AG10803 (cell line): ENCODE results near the gene SPRR1B.

Experiments used
- DNase-seq: peaks from one replicate; pipeline ENCODE4 v3.0.0; 2010; ENCODE audit warnings: low read depth
- H3K4me3 ChIP-seq: 2 replicates; pipeline ENCODE4 v1.5.1; 2011; ENCODE audit warnings: mild to moderate bottlenecking, low read length, control low read depth
- TF ChIP-seq, protein P1 (sequence below): conservative IDR thresholded peaks from 2 replicates; pipeline ENCODE4 v1.5.1; 2011; ENCODE audit warnings: mild to moderate bottlenecking, low read length, control low read depth, inconsistent platforms

Gene SPRR1B

DNA sequence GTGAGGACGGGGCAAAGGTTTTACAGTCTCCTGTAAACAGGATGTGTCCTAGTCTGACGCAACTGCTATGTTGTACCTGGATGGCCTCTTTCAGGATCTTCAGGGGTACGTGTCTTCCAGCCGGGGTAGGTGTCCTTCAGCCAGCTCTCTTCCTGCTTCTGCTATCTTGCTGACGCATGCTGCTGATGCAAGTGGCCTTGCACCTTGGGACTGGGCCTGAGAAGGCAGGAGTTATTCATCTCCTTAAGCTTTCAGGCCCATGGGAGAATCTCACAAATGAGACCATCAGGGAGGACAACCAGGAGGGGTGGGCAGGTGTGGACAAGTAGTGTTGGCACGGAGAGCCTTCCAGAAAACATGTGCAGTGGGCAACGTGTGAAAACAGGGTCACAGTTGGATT, 7.9 kb upstream of the SPRR1B start:
- no peak overlapping the region for H3K4me3 ChIP-seq
- TF ChIP-seq, protein P1, sequence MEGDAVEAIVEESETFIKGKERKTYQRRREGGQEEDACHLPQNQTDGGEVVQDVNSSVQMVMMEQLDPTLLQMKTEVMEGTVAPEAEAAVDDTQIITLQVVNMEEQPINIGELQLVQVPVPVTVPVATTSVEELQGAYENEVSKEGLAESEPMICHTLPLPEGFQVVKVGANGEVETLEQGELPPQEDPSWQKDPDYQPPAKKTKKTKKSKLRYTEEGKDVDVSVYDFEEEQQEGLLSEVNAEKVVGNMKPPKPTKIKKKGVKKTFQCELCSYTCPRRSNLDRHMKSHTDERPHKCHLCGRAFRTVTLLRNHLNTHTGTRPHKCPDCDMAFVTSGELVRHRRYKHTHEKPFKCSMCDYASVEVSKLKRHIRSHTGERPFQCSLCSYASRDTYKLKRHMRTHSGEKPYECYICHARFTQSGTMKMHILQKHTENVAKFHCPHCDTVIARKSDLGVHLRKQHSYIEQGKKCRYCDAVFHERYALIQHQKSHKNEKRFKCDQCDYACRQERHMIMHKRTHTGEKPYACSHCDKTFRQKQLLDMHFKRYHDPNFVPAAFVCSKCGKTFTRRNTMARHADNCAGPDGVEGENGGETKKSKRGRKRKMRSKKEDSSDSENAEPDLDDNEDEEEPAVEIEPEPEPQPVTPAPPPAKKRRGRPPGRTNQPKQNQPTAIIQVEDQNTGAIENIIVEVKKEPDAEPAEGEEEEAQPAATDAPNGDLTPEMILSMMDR = no peak
- DNase-seq = no peak

- no peak for DNase-seq
- TF ChIP-seq, protein P1 = no peak
- no peak overlapping the region for H3K4me3 ChIP-seq
Measured at GRCh38 chr1:153024413-153024812, 6.6 kb upstream of the SPRR1B start.

DNA sequence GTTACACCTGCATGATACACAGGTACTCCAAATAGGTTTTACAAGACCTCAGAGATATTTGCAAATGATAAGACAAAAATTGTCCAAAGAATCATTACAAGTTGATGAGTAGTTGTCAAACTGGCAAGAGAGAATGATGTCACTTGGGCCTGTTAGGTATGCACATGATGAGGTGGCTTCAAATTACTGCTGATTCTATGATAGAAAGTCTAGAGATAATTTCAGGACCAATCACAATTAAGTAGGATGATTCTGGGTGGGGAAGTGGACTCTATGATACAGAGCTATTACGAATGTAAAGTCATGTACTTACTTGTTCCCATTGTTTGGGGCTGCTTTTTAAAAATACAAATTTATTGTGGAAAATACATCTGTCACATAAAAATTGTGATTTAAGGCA, 5.2 kb upstream of the SPRR1B start:
- H3K4me3 ChIP-seq = no peak overlapping the region
- TF ChIP-seq, protein P1 = no peak
- DNase-seq = no peak

- DNase-seq = no peak
- no peak overlapping the region for H3K4me3 ChIP-seq
- TF ChIP-seq, protein P1 = no peak
Measured at GRCh38 chr1:153028766-153029165, 2.2 kb upstream of the SPRR1B start.

DNA sequence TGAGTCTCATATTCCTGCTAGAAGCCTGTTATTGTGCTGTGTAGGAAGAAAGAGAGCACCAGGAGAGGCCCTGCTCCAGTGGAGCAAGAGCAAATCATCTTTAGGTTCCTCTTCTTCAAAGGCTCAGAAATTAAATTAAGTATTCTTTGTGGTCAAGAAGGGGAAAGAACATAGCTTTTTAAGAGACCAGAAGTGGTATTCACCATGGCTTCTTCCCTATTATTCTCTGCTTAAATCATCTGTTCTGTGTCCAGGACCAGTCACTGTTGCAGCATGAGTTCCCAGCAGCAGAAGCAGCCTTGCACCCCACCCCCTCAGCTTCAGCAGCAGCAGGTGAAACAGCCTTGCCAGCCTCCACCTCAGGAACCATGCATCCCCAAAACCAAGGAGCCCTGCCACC, 1.1 kb downstream of the SPRR1B start:
- no peak overlapping the region for H3K4me3 ChIP-seq
- TF ChIP-seq, protein P1 = no peak
- DNase-seq = no peak

DNA sequence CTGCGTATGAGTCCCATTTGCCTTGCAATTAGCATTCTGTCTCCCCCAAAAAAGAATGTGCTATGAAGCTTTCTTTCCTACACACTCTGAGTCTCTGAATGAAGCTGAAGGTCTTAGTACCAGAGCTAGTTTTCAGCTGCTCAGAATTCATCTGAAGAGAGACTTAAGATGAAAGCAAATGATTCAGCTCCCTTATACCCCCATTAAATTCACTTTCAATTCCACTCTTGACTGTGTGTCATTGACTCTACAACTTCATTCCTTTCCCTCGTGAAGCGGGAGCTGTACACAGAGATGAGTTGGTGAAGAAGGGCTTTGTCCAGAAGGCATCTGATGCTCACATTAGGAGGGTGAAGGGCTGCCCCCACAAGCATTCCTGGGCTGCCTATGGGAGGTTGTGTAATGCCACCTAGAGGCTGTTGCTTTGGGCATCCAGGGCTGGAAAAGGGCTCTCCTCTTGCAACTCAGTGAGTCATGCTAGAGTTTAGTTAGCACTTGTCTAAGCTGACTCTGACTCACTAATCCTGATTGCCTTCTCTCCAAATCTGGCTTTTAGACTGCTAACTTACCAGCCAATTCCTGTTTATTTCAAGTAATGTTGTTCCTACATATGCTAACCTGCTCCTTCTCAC, 1.8 kb downstream of the SPRR1B start:
- H3K4me3 ChIP-seq = no peak overlapping the region
- peak; percentile 63 for DNase-seq
- TF ChIP-seq, protein P1 = 0 out of 2 replicates have a peak, but pooled peaks have one; percentile 18

DNA sequence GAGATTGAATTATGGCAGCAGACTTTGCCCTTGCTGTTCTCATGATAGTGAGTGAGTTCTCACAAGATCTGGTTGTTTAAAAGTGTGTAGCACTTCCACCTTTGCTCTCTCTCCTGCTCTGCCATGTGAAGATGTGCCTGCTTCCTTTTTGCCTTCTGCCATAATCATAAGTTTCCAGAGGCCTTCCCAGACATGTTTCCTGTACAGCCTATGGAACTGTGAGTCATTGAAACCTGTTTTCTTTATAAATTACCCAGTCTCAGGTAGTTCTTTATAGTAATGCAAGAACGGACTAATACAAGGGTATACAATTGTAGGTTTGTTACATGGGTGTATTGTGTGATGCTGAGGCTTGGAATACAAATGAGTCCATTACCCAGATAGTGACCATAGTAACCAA, 4.2 kb downstream of the SPRR1B start:
- TF ChIP-seq, protein P1 = no peak
- no peak for DNase-seq
- no peak overlapping the region for H3K4me3 ChIP-seq
